ENCODE measurements around the gene RRM2. TPM values are rescaled to one million over a fixed set of nuclear protein-coding genes. Genes with fewer than 3 reads are reported as not detected.
"Not testable (repeated sequence)": the region's sequence is repeated elsewhere in the genome, so short reads cannot be mapped to it uniquely, and the experiment has no call there.

RRM2 gene
- total and polyA plus RNA-seq, 2 donors (not counting 1 experiment from before 2014, with no cell fraction given): 6.1 to 36.3 TPM

GRCh38 chr2:10089565-10090190, 32.9 kb upstream of the RRM2 start:
- peaks cover 32% of the 10 kb centered on the region for H3K27me3 ChIP-seq (ENCODE audit: control insufficient read depth, insufficient read depth, low read length)

GRCh38 chr2:10091182-10091888, 31.2 kb upstream of the RRM2 start:
- DNase-seq (ENCODE audit: low read depth in 2 of 2): no peak
- no peak overlapping the region for H3K9ac ChIP-seq (ENCODE audit: insufficient read depth, low read length)
- no peaks in the 10 kb centered on the region for H3K79me2 ChIP-seq (ENCODE audit: control insufficient read depth, insufficient read depth, low read length)
- no peaks in the 10 kb centered on the region for H3K36me3 ChIP-seq (ENCODE audit: control insufficient read depth, insufficient read depth, low read length)
- no peak overlapping the region for H3K27ac ChIP-seq (ENCODE audit: insufficient read depth, low read length)
- peaks cover 28% of the 10 kb centered on the region for H3K27me3 ChIP-seq (ENCODE audit: control insufficient read depth, insufficient read depth, low read length)
- no peak overlapping the region for H2AFZ ChIP-seq (ENCODE audit: low read length)
- no peaks in the 10 kb centered on the region for H3K4me1 ChIP-seq (ENCODE audit: control insufficient read depth, extremely low read depth, insufficient read depth, low read length)
- H3K9me3 ChIP-seq (ENCODE audit: control insufficient read depth, insufficient read depth, low read depth, low read length): no peaks in the 10 kb centered on the region
- no peak for TF ChIP-seq EZH2 (IDR thresholded peaks at IDR 0.05; ENCODE audit: low read length, missing control alignments)
- TF ChIP-seq CTCF (conservative IDR thresholded peaks at IDR 0.05 in 1 of 2, IDR thresholded peaks at IDR 0.05 in 1 of 2; ENCODE audit: low read depth in 1 of 2, low read length in 2 of 2): no peak
- H3K4me2 ChIP-seq (ENCODE audit: extremely low read depth, insufficient read depth, low read length): no peak overlapping the region
- no peaks in the 10 kb centered on the region for H4K20me1 ChIP-seq (ENCODE audit: control insufficient read depth, extremely low read depth, insufficient read depth, low read length)
- H3K4me3 ChIP-seq (replicated peaks in 1 of 4; ENCODE audit: control extremely low read depth in 1 of 4, insufficient read depth in 1 of 4, low read depth in 3 of 4, low read length in 4 of 4): no peak overlapping the region

More at GRCh38 chr2:10089565-10090190, 32.9 kb upstream of the RRM2 start:
- no peak overlapping the region for H2AFZ ChIP-seq (ENCODE audit: low read length)
- DNase-seq (ENCODE audit: low read depth in 2 of 2): no peak
- H3K4me1 ChIP-seq (ENCODE audit: control insufficient read depth, extremely low read depth, insufficient read depth, low read length): no peaks in the 10 kb centered on the region
- no peak for TF ChIP-seq CTCF (conservative IDR thresholded peaks at IDR 0.05 in 1 of 2, IDR thresholded peaks at IDR 0.05 in 1 of 2; ENCODE audit: low read depth in 1 of 2, low read length in 2 of 2)
- no peak for TF ChIP-seq EZH2 (IDR thresholded peaks at IDR 0.05; ENCODE audit: low read length, missing control alignments)
- H3K9ac ChIP-seq (ENCODE audit: insufficient read depth, low read length): no peak overlapping the region
- H3K27ac ChIP-seq (ENCODE audit: insufficient read depth, low read length): no peak overlapping the region
- H3K79me2 ChIP-seq (ENCODE audit: control insufficient read depth, insufficient read depth, low read length): no peaks in the 10 kb centered on the region
- H3K36me3 ChIP-seq (ENCODE audit: control insufficient read depth, insufficient read depth, low read length): no peaks in the 10 kb centered on the region
- no peak overlapping the region for H3K4me3 ChIP-seq (replicated peaks in 1 of 4; ENCODE audit: control extremely low read depth in 1 of 4, insufficient read depth in 1 of 4, low read depth in 3 of 4, low read length in 4 of 4)
- H3K4me2 ChIP-seq (ENCODE audit: extremely low read depth, insufficient read depth, low read length): no peak overlapping the region
- H3K9me3 ChIP-seq (ENCODE audit: control insufficient read depth, insufficient read depth, low read depth, low read length): no peaks in the 10 kb centered on the region
- H4K20me1 ChIP-seq (ENCODE audit: control insufficient read depth, extremely low read depth, insufficient read depth, low read length): no peaks in the 10 kb centered on the region

- not testable (repeated sequence) for DNase-seq (ENCODE audit: low read depth in 2 of 2); H3K36me3 ChIP-seq (ENCODE audit: control insufficient read depth, insufficient read depth, low read length); H3K4me2 ChIP-seq (ENCODE audit: extremely low read depth, insufficient read depth, low read length); H3K4me3 ChIP-seq (replicated peaks in 1 of 4; ENCODE audit: control extremely low read depth in 1 of 4, insufficient read depth in 1 of 4, low read depth in 3 of 4, low read length in 4 of 4); H3K9me3 ChIP-seq (ENCODE audit: control insufficient read depth, insufficient read depth, low read depth, low read length); H3K27ac ChIP-seq (ENCODE audit: insufficient read depth, low read length); H3K4me1 ChIP-seq (ENCODE audit: control insufficient read depth, extremely low read depth, insufficient read depth, low read length); H3K9ac ChIP-seq (ENCODE audit: insufficient read depth, low read length); H3K79me2 ChIP-seq (ENCODE audit: control insufficient read depth, insufficient read depth, low read length); H4K20me1 ChIP-seq (ENCODE audit: control insufficient read depth, extremely low read depth, insufficient read depth, low read length); H2AFZ ChIP-seq (ENCODE audit: low read length)
- peaks cover 28% of the 10 kb centered on the region for H3K27me3 ChIP-seq (ENCODE audit: control insufficient read depth, insufficient read depth, low read length)
Observed at GRCh38 chr2:10091889-10092244, 30.7 kb upstream of the RRM2 start.
